Calu3 (cell line): Measurements from ENCODE around the gene FLT3. TPM values are rescaled to one million over a fixed set of nuclear protein-coding genes. Genes with fewer than 3 reads are reported as not detected.

Experiments
- BruUV-seq: library from RNA; stranded (reverse); fragments of 400-500 nt; replicated peaks from 2 replicates; lab custom pipeline; 2021; lab: Mats Ljungman, UMichigan
- CTCF ChIA-PET: fragments of 300-600 bp; sonication (Branson Sonifier 250); formaldehyde crosslinking; loops from one replicate; lab custom pipeline; 2022; ENCODE audit warnings: antibody characterized with exemption; lab: Charles Lee
- DNase-seq: peaks from one replicate; pipeline ENCODE4 v3.0.0; 2022
- H3K27ac Mint-ChIP-seq: one replicate; pipeline ENCODE4 v1.8.0; 2022; ENCODE audit warnings: mixed read lengths; ENCODE audit not compliant: unreplicated experiment
- H3K27me3 Mint-ChIP-seq: one replicate; pipeline ENCODE4 v1.8.0; 2022; ENCODE audit warnings: mixed read lengths; ENCODE audit not compliant: unreplicated experiment
- H3K36me3 Mint-ChIP-seq: one replicate; pipeline ENCODE4 v1.8.0; 2022; ENCODE audit warnings: mild to moderate bottlenecking, moderate library complexity, mixed read lengths; ENCODE audit not compliant: insufficient read depth, unreplicated experiment
- H3K4me1 Mint-ChIP-seq: one replicate; pipeline ENCODE4 v1.8.0; 2022; ENCODE audit warnings: mild to moderate bottlenecking, low read depth, mixed read lengths; ENCODE audit not compliant: unreplicated experiment
- H3K4me3 Mint-ChIP-seq: one replicate; pipeline ENCODE4 v1.8.0; 2022; ENCODE audit warnings: mild to moderate bottlenecking, low read depth, moderate library complexity, mixed read lengths; ENCODE audit not compliant: unreplicated experiment
- H3K9me3 Mint-ChIP-seq: one replicate; pipeline ENCODE4 v1.8.0; 2022; ENCODE audit warnings: low read depth, mixed read lengths; ENCODE audit not compliant: unreplicated experiment
- CTCF ChIP-seq: fragments of 200-600 bp; IDR thresholded peaks from one replicate; pipeline ENCODE4 v1.8.0; 2022; ENCODE audit warnings: antibody characterized with exemption; ENCODE audit not compliant: unreplicated experiment
- intact Hi-C: fragments of 100-400 bp; cut with micrococcal nuclease; formaldehyde crosslinking; loops from one replicate; pipeline ENCODE4 v1.10.0; 2022; ENCODE audit not compliant: unreplicated experiment
- total RNA-seq: library from RNA; stranded (reverse); gene quantifications from 2 replicates; pipeline ENCODE4 v1.2.3, GENCODE V29; 2022

The FLT3 gene
- total RNA-seq, 1 experiment from 2014 or later: not detected

GRCh38 chr13:28014301-28014700 is 86.1 kb downstream of the FLT3 start:
- H3K4me3 Mint-ChIP-seq: no peak overlapping the region
- intact Hi-C loops: no loop called here
- no peak overlapping the region for H3K27ac Mint-ChIP-seq
- no TSS peak for BruUV-seq
- no peaks in the 10 kb centered on the region for H3K4me1 Mint-ChIP-seq
- no peaks in the 10 kb centered on the region for H3K9me3 Mint-ChIP-seq
- CTCF ChIA-PET: no interaction called here
- no peaks in the 10 kb centered on the region for H3K36me3 Mint-ChIP-seq
- H3K27me3 Mint-ChIP-seq: peaks cover 51% of the 10 kb centered on the region
- TF ChIP-seq CTCF: no peak
- no peak for DNase-seq

GRCh38 chr13:28013482-28013881 is 86.9 kb downstream of the FLT3 start:
- no peaks in the 10 kb centered on the region for H3K4me1 Mint-ChIP-seq
- no peak overlapping the region for H3K27ac Mint-ChIP-seq
- CTCF ChIA-PET: interaction anchor here (0.6 kb wide), 1 partner anchor 1629 kb away, joined by 4 read pairs; no protein-coding TSS in a partner anchor
- no peaks in the 10 kb centered on the region for H3K36me3 Mint-ChIP-seq
- H3K27me3 Mint-ChIP-seq: peaks cover 50% of the 10 kb centered on the region
- no TSS peak for BruUV-seq
- no peak for TF ChIP-seq CTCF
- DNase-seq: no peak
- H3K9me3 Mint-ChIP-seq: no peaks in the 10 kb centered on the region
- H3K4me3 Mint-ChIP-seq: no peak overlapping the region
- intact Hi-C loops: no loop called here

- H3K9me3 Mint-ChIP-seq: no peaks in the 10 kb centered on the region
- CTCF ChIA-PET: interaction anchor here (0.6 kb wide), 1 partner anchor 1628 kb away, joined by 4 read pairs; no protein-coding TSS in a partner anchor
- H3K4me1 Mint-ChIP-seq: no peaks in the 10 kb centered on the region
- no peak for DNase-seq
- intact Hi-C loops: no loop called here
- no peaks in the 10 kb centered on the region for H3K36me3 Mint-ChIP-seq
- H3K4me3 Mint-ChIP-seq: no peak overlapping the region
- no TSS peak for BruUV-seq
- H3K27me3 Mint-ChIP-seq: peaks cover 50% of the 10 kb centered on the region
- H3K27ac Mint-ChIP-seq: no peak overlapping the region
- no peak for TF ChIP-seq CTCF
Observed at GRCh38 chr13:28012896-28013295, 87.5 kb downstream of the FLT3 start.

GRCh38 chr13:28012383-28012782 is 88.0 kb downstream of the FLT3 start:
- CTCF ChIA-PET: interaction anchor here (0.6 kb wide), 1 partner anchor 138 kb away, joined by 4 read pairs; no protein-coding TSS in a partner anchor
- no TSS peak for BruUV-seq
- no peaks in the 10 kb centered on the region for H3K4me1 Mint-ChIP-seq
- peaks cover 50% of the 10 kb centered on the region for H3K27me3 Mint-ChIP-seq
- intact Hi-C loops: no loop called here
- no peak for DNase-seq
- no peak for TF ChIP-seq CTCF
- no peak overlapping the region for H3K4me3 Mint-ChIP-seq
- H3K27ac Mint-ChIP-seq: no peak overlapping the region
- no peaks in the 10 kb centered on the region for H3K36me3 Mint-ChIP-seq
- H3K9me3 Mint-ChIP-seq: no peaks in the 10 kb centered on the region
